GM18870 (cell line): ENCODE data around the gene GCNT4.

Experiments used
- ATAC-seq: cut with Tn5 transposase; IDR thresholded peaks from one replicate; pipeline ENCODE4 v1.9.1; 2021; ENCODE audit warnings: moderate library complexity; ENCODE audit not compliant: unreplicated experiment

GCNT4 gene

DNA sequence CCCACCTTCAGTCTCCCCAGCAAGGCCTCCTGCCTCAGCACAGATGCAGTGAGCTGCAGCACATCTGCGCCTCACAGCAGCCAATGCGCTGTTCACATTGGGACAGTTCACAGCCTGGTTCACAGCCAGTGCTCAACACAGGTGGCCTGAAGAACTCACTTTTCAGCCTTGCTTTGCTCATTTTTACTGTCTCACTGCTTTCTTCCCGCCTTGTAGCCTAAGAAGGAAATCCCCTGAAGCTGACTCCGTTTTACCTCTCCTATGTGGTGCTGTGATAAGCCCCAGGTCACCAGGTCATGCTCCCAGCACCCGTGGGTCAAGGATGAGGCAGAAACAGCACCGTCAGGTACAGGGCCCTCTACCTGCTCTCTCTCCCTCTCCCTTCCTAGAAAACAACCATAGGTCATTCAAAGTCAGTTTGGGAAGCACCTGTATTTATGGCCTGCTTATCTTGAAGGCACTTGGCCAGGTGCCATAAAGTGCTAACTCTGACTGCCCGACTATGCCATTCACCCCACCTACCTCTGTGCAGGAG lies 1.1 kb downstream of the GCNT4 start:
- no peak for ATAC-seq

- ATAC-seq, result no peak
Observed at GRCh38 chr5:75050415-75050814, 1.9 kb downstream of the GCNT4 start.

- no peak for ATAC-seq
Observed at GRCh38 chr5:75049456-75050351, 2.7 kb downstream of the GCNT4 start.

DNA sequence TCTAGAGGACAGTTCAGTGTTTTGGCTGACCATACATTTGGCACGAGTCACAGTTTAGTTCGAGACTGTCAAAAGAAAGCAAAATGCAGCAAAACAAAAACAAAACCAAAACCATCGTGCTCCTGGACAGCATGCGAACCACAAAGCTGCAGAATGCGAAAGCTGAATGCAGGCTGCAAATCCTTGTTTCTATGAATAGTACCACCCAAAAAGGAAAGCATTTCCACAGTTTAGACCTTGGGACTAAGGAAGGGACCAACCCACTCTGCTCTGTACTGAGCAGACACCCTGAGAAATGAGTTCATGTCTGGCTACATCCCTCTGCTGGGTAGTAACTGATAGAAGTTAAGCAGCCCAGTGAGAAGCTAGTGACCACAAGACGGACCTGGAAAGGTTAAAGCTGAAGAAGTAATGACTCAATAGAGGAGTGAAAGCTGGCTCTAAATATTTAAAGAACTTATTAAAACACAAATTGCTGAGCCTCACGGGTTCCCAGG lies 3.9 kb downstream of the GCNT4 start:
- ATAC-seq, result peak; percentile 45

GRCh38 chr5:75047356-75047755 lies 5.0 kb downstream of the GCNT4 start:
- no peak for ATAC-seq

DNA sequence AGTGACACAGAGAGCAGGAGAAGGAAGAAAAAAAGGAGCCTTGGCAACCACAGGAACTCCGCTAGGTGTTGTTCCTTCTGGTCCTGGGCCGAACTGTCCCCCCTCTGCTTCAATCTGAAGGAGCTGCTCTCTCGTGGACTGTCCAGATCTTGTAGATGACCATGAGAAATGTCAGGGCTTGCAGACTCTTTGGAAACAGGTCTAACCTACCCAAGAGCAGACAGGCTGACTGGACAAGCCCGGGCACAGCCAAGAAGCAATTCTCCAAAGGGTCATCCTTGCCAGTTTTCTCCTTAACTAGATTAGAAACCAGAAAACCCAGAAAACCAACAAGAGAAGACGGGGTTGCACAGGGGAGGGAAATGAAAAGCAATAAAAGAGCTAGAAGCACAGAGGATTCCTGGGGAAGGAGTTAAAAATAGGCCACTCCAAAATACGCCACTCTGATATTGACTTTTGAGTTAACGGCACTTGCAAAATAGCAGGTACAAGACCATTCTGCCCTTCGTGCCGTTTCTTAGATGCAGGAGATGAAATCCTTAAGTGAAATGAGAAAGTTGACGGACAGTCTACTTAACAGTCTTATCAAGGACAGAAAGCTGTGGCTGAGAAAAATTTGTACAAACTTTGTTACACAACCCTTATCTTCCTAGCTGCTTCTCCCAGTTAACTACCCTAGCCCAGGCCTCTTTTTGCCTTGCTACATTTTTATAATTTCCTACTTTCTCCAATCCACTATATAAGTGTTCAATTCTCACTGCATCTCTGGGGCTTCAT lies 5.8 kb downstream of the GCNT4 start:
- ATAC-seq, result no peak

DNA sequence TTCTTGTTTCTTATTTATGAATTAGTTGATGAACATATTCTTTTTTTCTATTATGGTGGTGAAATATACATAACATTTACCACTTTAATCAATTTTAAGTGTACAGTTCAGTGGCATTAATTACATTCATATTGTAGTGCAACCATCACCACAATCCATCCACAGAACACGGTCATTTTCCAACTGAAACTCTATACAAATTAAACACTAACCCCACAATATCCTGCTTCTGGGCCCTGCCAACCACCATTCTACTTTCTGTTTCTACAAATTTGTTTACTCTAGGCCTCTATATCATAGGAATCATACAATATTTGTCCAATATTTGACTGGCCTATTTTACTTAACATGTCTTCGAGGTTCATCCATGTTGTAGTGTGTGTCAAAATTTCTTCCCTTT lies 7.3 kb downstream of the GCNT4 start:
- no peak for ATAC-seq

GRCh38 chr5:75044406-75044805 lies 8.0 kb downstream of the GCNT4 start:
- no peak for ATAC-seq

- ATAC-seq, result no peak
Observed at GRCh38 chr5:75043633-75044264, 8.6 kb downstream of the GCNT4 start.

DNA sequence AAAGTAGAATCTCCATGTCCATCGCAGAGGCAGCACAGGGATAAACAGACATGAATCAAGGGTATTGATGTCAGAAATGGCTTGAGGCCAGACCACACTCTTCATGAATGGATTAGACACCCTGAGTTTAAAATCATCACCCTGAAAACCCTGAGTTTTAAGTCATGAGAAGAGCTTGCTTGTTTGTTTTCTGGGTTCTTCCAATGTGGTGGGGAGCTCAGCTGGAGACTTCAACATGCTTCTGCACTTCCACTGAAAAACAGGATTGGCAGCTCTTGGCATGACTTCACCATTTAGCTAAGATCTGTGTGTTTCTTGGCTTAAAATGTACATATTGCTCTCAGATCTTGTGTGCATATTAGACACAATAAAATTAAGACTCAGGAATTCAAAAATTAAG lies 9.8 kb downstream of the GCNT4 start:
- ATAC-seq, result no peak

- ATAC-seq, result no peak
Observed at GRCh38 chr5:75040973-75041372, 11.4 kb downstream of the GCNT4 start.

DNA sequence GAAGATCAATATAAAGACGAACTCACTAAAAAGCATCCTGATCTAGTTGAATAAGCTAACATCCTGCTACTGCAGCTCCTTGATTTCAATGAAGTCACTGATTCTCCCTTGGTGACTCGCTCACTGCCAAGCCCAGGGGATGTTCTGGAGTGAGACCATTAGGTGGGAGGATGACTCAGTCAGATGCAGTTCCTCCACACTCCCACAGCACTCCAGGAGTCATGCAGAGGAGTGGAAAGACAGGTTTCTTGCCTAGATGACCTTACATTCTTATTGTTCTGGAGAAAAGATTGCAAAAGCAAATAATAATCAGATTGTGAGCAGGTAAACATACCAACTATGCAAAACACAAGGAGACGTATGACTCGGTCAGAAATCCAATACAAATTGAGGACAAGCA lies 15.3 kb downstream of the GCNT4 start:
- no peak for ATAC-seq

- no peak for ATAC-seq
Observed at GRCh38 chr5:75034137-75034739, 18.1 kb downstream of the GCNT4 start.

DNA sequence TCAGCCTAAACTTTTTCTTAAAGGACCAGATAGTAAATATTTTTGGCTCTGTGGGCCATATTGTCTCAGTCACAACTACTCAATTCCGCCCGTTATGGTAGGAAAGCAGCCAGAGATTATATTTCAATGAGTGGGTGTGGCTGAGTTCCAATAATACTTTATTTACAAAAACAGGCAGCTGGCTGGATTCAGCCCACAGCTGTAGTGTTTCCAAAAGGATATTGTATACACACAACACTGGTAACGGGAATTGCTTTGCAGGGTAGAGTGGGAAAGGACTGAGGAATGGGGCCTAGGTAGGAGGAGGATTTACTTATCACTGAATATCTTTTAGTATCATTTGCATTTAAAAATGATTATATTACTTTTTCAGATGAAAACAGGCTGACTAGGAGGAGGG lies 21.0 kb downstream of the GCNT4 start:
- no peak for ATAC-seq

- no peak for ATAC-seq
Observed at GRCh38 chr5:75028090-75028489, 24.3 kb downstream of the GCNT4 start.

- ATAC-seq, result no peak
Observed at GRCh38 chr5:75023368-75024159, 28.8 kb downstream of the GCNT4 start.

- no peak for ATAC-seq
Observed at GRCh38 chr5:75021800-75022199, 30.6 kb downstream of the GCNT4 start.

DNA sequence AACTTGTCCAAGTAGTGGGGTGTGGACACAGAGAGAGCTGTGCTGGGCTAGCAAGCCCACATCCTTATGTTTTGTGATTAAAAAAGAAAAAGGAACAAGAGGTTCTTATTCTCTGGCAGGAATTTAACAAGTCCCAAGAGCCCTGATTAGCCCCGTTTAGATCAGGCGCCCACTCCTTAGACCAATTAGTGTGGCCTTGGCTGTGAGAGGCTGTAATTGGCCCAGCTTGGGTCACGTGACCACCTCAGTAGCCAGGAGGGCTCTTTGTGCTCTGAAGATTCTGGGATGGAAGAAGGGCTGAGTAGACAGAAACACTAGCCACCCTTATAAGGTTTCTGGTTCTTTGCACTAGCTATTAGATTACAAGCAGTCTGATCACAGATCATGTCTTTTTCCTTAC lies 31.1 kb downstream of the GCNT4 start:
- ATAC-seq, result no peak

DNA sequence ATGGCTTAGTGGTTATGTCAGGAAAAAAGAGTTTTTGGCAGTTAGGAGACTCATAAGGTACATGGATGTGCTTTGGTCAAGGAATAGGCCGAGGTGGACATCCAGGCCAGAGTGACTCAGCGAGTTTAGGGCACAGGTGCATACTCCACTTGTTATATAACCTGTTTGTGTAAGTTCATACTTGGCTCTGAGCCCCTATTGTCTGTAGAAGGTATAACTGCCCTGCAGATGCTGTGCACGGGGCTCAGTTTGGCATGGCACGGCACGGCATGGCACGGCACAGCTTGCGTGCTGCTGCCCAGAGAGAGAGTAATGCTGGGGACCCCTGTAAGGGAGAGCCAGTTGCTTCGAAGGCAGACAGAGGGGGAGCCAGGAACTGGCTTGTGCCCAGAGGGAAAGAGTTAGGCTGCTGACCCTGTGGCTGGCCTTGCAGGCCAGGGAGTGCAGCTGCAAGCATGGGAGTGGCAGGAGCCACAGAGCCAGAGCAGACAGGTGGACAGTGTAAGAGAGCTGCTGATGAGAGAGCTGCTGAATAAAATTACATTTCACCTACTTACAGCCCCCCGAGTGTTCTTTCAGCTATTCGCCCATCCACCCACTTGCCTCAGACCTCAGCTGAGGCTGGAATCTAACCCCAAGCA lies 32.2 kb downstream of the GCNT4 start:
- ATAC-seq, result no peak
